Measurements from ENCODE around the gene HCRT. TPM values are rescaled to one million over a fixed set of nuclear protein-coding genes. Genes with fewer than 3 reads are reported as not detected.
"Not testable (repeated sequence)": the region's sequence is repeated elsewhere in the genome, so short reads cannot be mapped to it uniquely, and the experiment has no call there.

HCRT gene
- total and polyA plus RNA-seq, 5 experiments from 2014 or later = not detected

- no peaks in the 10 kb centered on the region for H3K27me3 Mint-ChIP-seq
- peak; percentile 57 to 88 (median 74) for DNase-seq
- POLR2A ChIA-PET = interaction anchor here (0.6 to 3.6 kb wide), 18 partner anchors 8 to 342 kb away, joined by 3 to 23 read pairs (median 4); partner anchors contain the start of genes CNP, DHX58, KAT2A and KCNH4
- peak within 1 kb of the TSS; percentile 84 to 96 (median 94) for H3K27ac Mint-ChIP-seq
- ATAC-seq = peak; percentile 96 to 98
- no peaks in the 10 kb centered on the region for H3K9me3 Mint-ChIP-seq
- H3K36me3 Mint-ChIP-seq = peaks cover 0 to 5% (median 1%) of the 10 kb centered on the region in 3 donors
- H3K4me3 Mint-ChIP-seq = peak within 1 kb of the TSS; percentile 86 to 99 (median 96)
- peaks cover 16 to 35% (median 30%) of the 10 kb centered on the region in 4 donors for H3K4me1 Mint-ChIP-seq
Observed at GRCh38 chr17:42193969-42194899, 9.0 kb upstream of the HCRT start, which contains the start of gene GHDC. GHDC (minus strand) TSS chr17:42194494; CDS start chr17:42193581, 913 bp downstream.

- Mint-ChIP-seq H3K4me3 (peak overlapping the region; percentile 86 to 99 (median 96)), H3K9me3 (no peaks in the 10 kb centered on the region), H3K36me3 (peaks cover 0 to 1% (median 0%) of the 10 kb centered on the region in 3 donors), H3K4me1 (peaks cover 14 to 37% (median 29%) of the 10 kb centered on the region in 4 donors), H3K27ac (peak overlapping the region; percentile 84 to 96 (median 94)), H3K27me3 (no peaks in the 10 kb centered on the region)
- peak in 1 of 10 donors; percentile 45 for DNase-seq
- ATAC-seq = no peak
- POLR2A ChIA-PET = interaction anchor here (0.8 to 3.6 kb wide), 11 partner anchors 8 to 343 kb away, joined by 3 to 23 read pairs (median 4); partner anchors contain the start of genes CNP, KCNH4, NAGLU and STAT5A
Observed at GRCh38 chr17:42193216-42193968, 8.1 kb upstream of the HCRT start.

GRCh38 chr17:42192189-42193126 lies 7.2 kb upstream of the HCRT start:
- Mint-ChIP-seq H3K4me3 (peak overlapping the region; percentile 33 to 99 (median 94)), H3K4me1 (peaks cover 14 to 34% (median 29%) of the 10 kb centered on the region in 4 donors), H3K9me3 (no peaks in the 10 kb centered on the region), H3K27ac (peak overlapping the region in 4 of 10 donors; percentile 37 to 48 (median 41)), H3K36me3 (peaks cover 0 to 1% (median 0%) of the 10 kb centered on the region in 3 donors), H3K27me3 (no peaks in the 10 kb centered on the region)
- DNase-seq (peak in 1 of 10 donors; percentile 46), ATAC-seq (no peak)
- POLR2A ChIA-PET = interaction anchor here (1.0 to 2.1 kb wide), 5 partner anchors 8 to 97 kb away, joined by 3 to 16 read pairs (median 13); partner anchors contain the start of genes STAT5A and STAT5B

GRCh38 chr17:42191275-42191608 lies 6.0 kb upstream of the HCRT start:
- H3K36me3 Mint-ChIP-seq = peaks cover 0 to 1% (median 0%) of the 10 kb centered on the region in 3 donors
- H3K27me3 Mint-ChIP-seq = no peaks in the 10 kb centered on the region
- H3K4me3 Mint-ChIP-seq = no peak overlapping the region
- DNase-seq (peak in 1 of 10 donors; percentile 57), ATAC-seq (no peak)
- peaks cover 14 to 34% (median 27%) of the 10 kb centered on the region in 4 donors for H3K4me1 Mint-ChIP-seq
- peak overlapping the region in 1 of 10 donors; percentile 33 for H3K27ac Mint-ChIP-seq
- no peaks in the 10 kb centered on the region for H3K9me3 Mint-ChIP-seq
- POLR2A ChIA-PET = interaction anchor here (0.7 to 1.4 kb wide), 4 partner anchors 8 to 97 kb away, joined by 3 read pairs; partner anchors contain the start of gene STAT5A

GRCh38 chr17:42190491-42191274 lies 5.4 kb upstream of the HCRT start:
- H3K27ac Mint-ChIP-seq = peak overlapping the region in 3 of 10 donors; percentile 18 to 61 (median 33)
- peaks cover 14 to 34% (median 26%) of the 10 kb centered on the region in 4 donors for H3K4me1 Mint-ChIP-seq
- POLR2A ChIA-PET = interaction anchor here (0.7 to 1.4 kb wide), 3 partner anchors 11 to 97 kb away, joined by 3 read pairs; partner anchors contain the start of gene STAT5A
- no peaks in the 10 kb centered on the region for H3K27me3 Mint-ChIP-seq
- H3K4me3 Mint-ChIP-seq = no peak overlapping the region
- peaks cover 0 to 1% (median 0%) of the 10 kb centered on the region in 3 donors for H3K36me3 Mint-ChIP-seq
- ATAC-seq = no peak
- peak in 1 of 10 donors; percentile 32 for DNase-seq
- H3K9me3 Mint-ChIP-seq = no peaks in the 10 kb centered on the region

- Mint-ChIP-seq H3K4me1 (peaks cover 18 to 37% (median 30%) of the 10 kb centered on the region in 4 donors), H3K27me3 (no peaks in the 10 kb centered on the region), H3K36me3 (peaks cover 0 to 1% (median 0%) of the 10 kb centered on the region in 3 donors)
Observed at GRCh38 chr17:42189651-42189965, 4.4 kb upstream of the HCRT start.

GRCh38 chr17:42188749-42189650 lies 3.7 kb upstream of the HCRT start:
- peaks cover 17 to 36% (median 28%) of the 10 kb centered on the region in 4 donors for H3K4me1 Mint-ChIP-seq
- peak overlapping the region in 2 of 10 donors; percentile 11 to 27 for H3K27ac Mint-ChIP-seq
- DNase-seq = peak in 1 of 10 donors; percentile 4
- H3K27me3 Mint-ChIP-seq = no peaks in the 10 kb centered on the region
- H3K4me3 Mint-ChIP-seq = peak overlapping the region in 1 of 10 donors; percentile 56
- H3K36me3 Mint-ChIP-seq = peaks cover 0 to 1% (median 0%) of the 10 kb centered on the region in 3 donors
- no peak for ATAC-seq
- no peaks in the 10 kb centered on the region for H3K9me3 Mint-ChIP-seq
- POLR2A ChIA-PET = interaction anchor here (1.0 to 1.9 kb wide), 3 partner anchors 8 to 10 kb away, joined by 3 to 4 read pairs (median 3); partner anchors contain the start of gene KCNH4

More at GRCh38 chr17:42189651-42189965, 4.4 kb upstream of the HCRT start:
- H3K9me3 Mint-ChIP-seq = no peaks in the 10 kb centered on the region
- ATAC-seq = no peak
- no peak overlapping the region for H3K4me3 Mint-ChIP-seq
- peak in 1 of 10 donors; percentile 53 for DNase-seq
- POLR2A ChIA-PET = interaction anchor here (1.1 kb wide), 1 partner anchor 8 kb away, joined by 3 read pairs; the partner anchor contains the start of gene KCNH4
- no peak overlapping the region for H3K27ac Mint-ChIP-seq

- Mint-ChIP-seq H3K4me3 (no peak overlapping the region), H3K9me3 (no peaks in the 10 kb centered on the region)
- POLR2A ChIA-PET = interaction anchor here (1.0 to 1.9 kb wide), 2 partner anchors 9 kb away, joined by 3 to 4 read pairs; no protein-coding TSS in a partner anchor
Observed at GRCh38 chr17:42187833-42188232, 2.6 kb upstream of the HCRT start.

GRCh38 chr17:42186191-42186590 lies 939 bp upstream of the HCRT start:
- Mint-ChIP-seq H3K4me1 (peaks cover 14 to 36% (median 31%) of the 10 kb centered on the region in 4 donors), H3K27me3 (peaks cover 0 to 10% (median 3%) of the 10 kb centered on the region in 5 donors), H3K27ac (peak overlapping the region in 4 of 10 donors; percentile 43 to 76 (median 59)), H3K4me3 (peak overlapping the region in 4 of 10 donors; percentile 15 to 59 (median 37))
- not testable (repeated sequence) for DNase-seq, ATAC-seq, H3K36me3 Mint-ChIP-seq, H3K9me3 Mint-ChIP-seq
- POLR2A ChIA-PET = interaction anchor here (0.6 to 0.8 kb wide), 4 partner anchors 8 to 166 kb away, joined by 3 to 4 read pairs (median 3); partner anchors contain the start of gene GHDC

More at GRCh38 chr17:42187833-42188232, 2.6 kb upstream of the HCRT start:
- DNase-seq (peak in 1 of 10 donors; percentile 6), ATAC-seq (no peak)
- H3K36me3 Mint-ChIP-seq = peaks cover 0 to under 1% (median 0%) of the 10 kb centered on the region in 3 donors
- peak overlapping the region in 2 of 10 donors; percentile 21 to 78 for H3K27ac Mint-ChIP-seq
- H3K4me1 Mint-ChIP-seq = peaks cover 16 to 35% (median 28%) of the 10 kb centered on the region in 4 donors
- H3K27me3 Mint-ChIP-seq = no peaks in the 10 kb centered on the region

Data from naive thymus-derived CD8-positive, alpha-beta T cell (primary cell).